Measurements from ENCODE around the gene ATL2.
"Not testable (repeated sequence)": the region's sequence is repeated elsewhere in the genome, so short reads cannot be mapped to it uniquely, and the experiment has no call there.

ATL2 gene

GRCh38 chr2:38260972-38261371 is 116.1 kb downstream of the ATL2 start:
- no peak for TF ChIP-seq CTCF (IDR thresholded peaks at IDR 0.05; ENCODE audit: control insufficient read depth, extremely low read depth, insufficient read depth)
- H3K4me3 ChIP-seq (ENCODE audit: low read depth, low read length): no peak overlapping the region
- no peak for DNase-seq (ENCODE audit: low read depth)

- H3K4me3 ChIP-seq (ENCODE audit: low read depth, low read length): no peak overlapping the region
- no peak for TF ChIP-seq CTCF (IDR thresholded peaks at IDR 0.05; ENCODE audit: control insufficient read depth, extremely low read depth, insufficient read depth)
- DNase-seq (ENCODE audit: low read depth): no peak
These were observed 116.6 kb downstream of the ATL2 start for GRCh38 chr2:38260469-38260868.

- no peak for DNase-seq (ENCODE audit: low read depth)
- H3K4me3 ChIP-seq (ENCODE audit: low read depth, low read length): no peak overlapping the region
- no peak for TF ChIP-seq CTCF (IDR thresholded peaks at IDR 0.05; ENCODE audit: control insufficient read depth, extremely low read depth, insufficient read depth)
These were observed 117.8 kb downstream of the ATL2 start for GRCh38 chr2:38259311-38259710.

- DNase-seq (ENCODE audit: low read depth): not testable (repeated sequence)
These were observed 119.4 kb downstream of the ATL2 start for GRCh38 chr2:38257680-38258079.

GRCh38 chr2:38256610-38257009 is 120.5 kb downstream of the ATL2 start:
- no peak overlapping the region for H3K4me3 ChIP-seq (ENCODE audit: low read depth, low read length)
- no peak for DNase-seq (ENCODE audit: low read depth)
- no peak for TF ChIP-seq CTCF (IDR thresholded peaks at IDR 0.05; ENCODE audit: control insufficient read depth, extremely low read depth, insufficient read depth)

More at GRCh38 chr2:38257680-38258079, 119.4 kb downstream of the ATL2 start:
- not testable (repeated sequence) for H3K4me3 ChIP-seq (ENCODE audit: low read depth, low read length)

GRCh38 chr2:38255211-38255610 is 121.9 kb downstream of the ATL2 start:
- TF ChIP-seq CTCF (IDR thresholded peaks at IDR 0.05; ENCODE audit: control insufficient read depth, extremely low read depth, insufficient read depth): no peak
- no peak overlapping the region for H3K4me3 ChIP-seq (ENCODE audit: low read depth, low read length)
- no peak for DNase-seq (ENCODE audit: low read depth)

GRCh38 chr2:38254796-38255195 is 122.3 kb downstream of the ATL2 start:
- TF ChIP-seq CTCF (IDR thresholded peaks at IDR 0.05; ENCODE audit: control insufficient read depth, extremely low read depth, insufficient read depth): no peak
- H3K4me3 ChIP-seq (ENCODE audit: low read depth, low read length): no peak overlapping the region
- no peak for DNase-seq (ENCODE audit: low read depth)
